PC-9 (cell line): Measurements from ENCODE around the gene SLC22A2. TPM values are rescaled to one million over a fixed set of nuclear protein-coding genes. Genes with fewer than 3 reads are reported as not detected.

ENCODE experiments used
- BruUV-seq: library from RNA; stranded (reverse); fragments of 400-500 nt; replicated peaks from 2 replicates; lab custom pipeline; 2021; lab: Mats Ljungman, UMichigan
- CTCF ChIA-PET: fragments of 300-600 bp; sonication (Branson Sonifier 250); formaldehyde crosslinking; loops from one replicate; lab custom pipeline; 2022; ENCODE audit warnings: antibody characterized with exemption; lab: Charles Lee
- POLR2A ChIA-PET: fragments of 300-600 bp; sonication (Branson Sonifier 250); formaldehyde crosslinking; loops from one replicate; lab custom pipeline; 2022; ENCODE audit warnings: antibody characterized with exemption; ENCODE audit not compliant: unreplicated experiment; lab: Charles Lee
- DNase-seq, 2 experiments: peaks; one replicate each; pipeline versions ENCODE4 v3.0.0 to v3.0.0-alpha.2; 2015 to 2022; ENCODE audit warnings: mixed read lengths in 1 of 2
- H2AFZ ChIP-seq: fragments of 200-600 bp; sonication (generic); 2 replicates; pipeline ENCODE4 v1.8.1; 2017; ENCODE audit warnings: antibody characterized with exemption
- H3F3A ChIP-seq: fragments of 200-600 bp; sonication (generic); 2 replicates; pipeline ENCODE4 v1.8.1; 2017; ENCODE audit warnings: antibody characterized with exemption, mild to moderate bottlenecking, low read depth; ENCODE audit not compliant: insufficient read depth
- H3K27ac ChIP-seq: fragments of 200-600 bp; sonication (generic); 2 replicates; pipeline ENCODE4 v1.6.1; 2016; ENCODE audit warnings: mixed run types
- H3K27me3 ChIP-seq: fragments of 200-600 bp; sonication (generic); 2 replicates; pipeline ENCODE4 v1.6.1; 2016; ENCODE audit warnings: low read depth, mixed run types; ENCODE audit not compliant: insufficient read depth
- H3K36me3 ChIP-seq: fragments of 200-600 bp; sonication (generic); 2 replicates; pipeline ENCODE4 v1.6.1; 2016; ENCODE audit warnings: low read depth, mixed run types
- H3K4me1 ChIP-seq: fragments of 200-600 bp; sonication (generic); replicated peaks from 2 replicates; pipeline ENCODE4 v1.6.1; 2016; ENCODE audit warnings: mixed run types; ENCODE audit not compliant: insufficient read depth
- H3K4me2 ChIP-seq: fragments of 200-600 bp; sonication (generic); 2 replicates; pipeline ENCODE4 v1.6.1; 2017; ENCODE audit warnings: mixed run types
- H3K4me3 ChIP-seq: fragments of 200-600 bp; sonication (generic); 2 replicates; pipeline ENCODE4 v1.6.1; 2016; ENCODE audit warnings: mixed run types
- H3K79me2 ChIP-seq: fragments of 200-600 bp; sonication (generic); 2 replicates; pipeline ENCODE4 v1.6.1; 2017; ENCODE audit warnings: low read depth, mixed run types
- H3K9me2 ChIP-seq: fragments of 200-600 bp; sonication (generic); 2 replicates; pipeline ENCODE4 v1.8.1; 2017; ENCODE audit warnings: mild to moderate bottlenecking; ENCODE audit not compliant: insufficient read depth
- H3K9me3 ChIP-seq: fragments of 200-600 bp; sonication (generic); 2 replicates; pipeline ENCODE4 v1.8.1; 2016; ENCODE audit warnings: low read depth; ENCODE audit not compliant: insufficient read depth
- H4K20me1 ChIP-seq: fragments of 200-600 bp; sonication (generic); 2 replicates; pipeline ENCODE4 v1.8.1; 2017; ENCODE audit not compliant: insufficient read depth
- CTCF ChIP-seq: fragments of 200-600 bp; sonication (generic); conservative IDR thresholded peaks from 2 replicates; pipeline ENCODE4 v1.6.1; 2017; ENCODE audit warnings: mixed run types, antibody characterized with exemption, mild to moderate bottlenecking, moderate library complexity
- EZH2 ChIP-seq: fragments of 200-600 bp; sonication (generic); IDR thresholded peaks from 2 replicates; pipeline ENCODE4 v1.8.0; 2017; ENCODE audit warnings: antibody characterized with exemption, low read depth
- intact Hi-C: fragments of 100-400 bp; cut with micrococcal nuclease; formaldehyde crosslinking; loops from one replicate; pipeline ENCODE4 v1.10.0; 2022; ENCODE audit not compliant: unreplicated experiment
- total RNA-seq: library from RNA; stranded (reverse); gene quantifications from 2 replicates; pipeline ENCODE4 v1.2.3, GENCODE V29; 2021

The SLC22A2 gene
- total RNA-seq, 1 experiment from 2014 or later = not detected

- no peaks in the 10 kb centered on the region for H3K9me3 ChIP-seq
- CTCF ChIA-PET = no interaction called here
- intact Hi-C loops = no loop called here
- H3K36me3 ChIP-seq = no peaks in the 10 kb centered on the region
- H3K9me2 ChIP-seq = no peaks in the 10 kb centered on the region
- H3K79me2 ChIP-seq = no peaks in the 10 kb centered on the region
- H4K20me1 ChIP-seq = no peaks in the 10 kb centered on the region
- no peak overlapping the region for H3K4me3 ChIP-seq
- peaks cover 25% of the 10 kb centered on the region for H3K4me1 ChIP-seq
- BruUV-seq = no TSS peak
- peaks cover 5% of the 10 kb centered on the region; the same call in 1 of the 2 replicates for H3F3A ChIP-seq
- H2AFZ ChIP-seq = no peak overlapping the region
- no peak overlapping the region for H3K4me2 ChIP-seq
- TF ChIP-seq CTCF (no peak), EZH2 (no peak)
- POLR2A ChIA-PET = no interaction called here
- no peak overlapping the region for H3K27ac ChIP-seq
- DNase-seq = no peak
- no peaks in the 10 kb centered on the region for H3K27me3 ChIP-seq
Observed at GRCh38 chr6:160249671-160250070, 8.9 kb downstream of the SLC22A2 start.

- no peak overlapping the region for H3K4me3 ChIP-seq
- H3K79me2 ChIP-seq = no peaks in the 10 kb centered on the region
- BruUV-seq = no TSS peak
- TF ChIP-seq CTCF (no peak), EZH2 (no peak)
- H3K4me2 ChIP-seq = peak overlapping the region; percentile 32
- ChIA-PET POLR2A (no interaction called here), CTCF (no interaction called here)
- no peaks in the 10 kb centered on the region for H3K27me3 ChIP-seq
- H3K9me3 ChIP-seq = no peaks in the 10 kb centered on the region; the same call in 1 of the 2 replicates
- H3F3A ChIP-seq = no peaks in the 10 kb centered on the region
- no peak for DNase-seq
- 0 out of 2 replicates have a peak overlapping the region, but pooled peaks have one; percentile 22 for H2AFZ ChIP-seq
- peaks cover 20% of the 10 kb centered on the region for H3K4me1 ChIP-seq
- no peaks in the 10 kb centered on the region for H4K20me1 ChIP-seq
- peak overlapping the region; percentile 52 for H3K27ac ChIP-seq
- H3K9me2 ChIP-seq = no peaks in the 10 kb centered on the region
- intact Hi-C loops = no loop called here
- no peaks in the 10 kb centered on the region for H3K36me3 ChIP-seq
Observed at GRCh38 chr6:160248538-160248937, 10.1 kb downstream of the SLC22A2 start.

GRCh38 chr6:160247457-160247883 lies 11.2 kb downstream of the SLC22A2 start:
- intact Hi-C loops = no loop called here
- Histone ChIP-seq H3K9me3 (no peaks in the 10 kb centered on the region; the same call in 1 of the 2 replicates), H3K27me3 (no peaks in the 10 kb centered on the region), H3K27ac (no peak overlapping the region), H3K79me2 (no peaks in the 10 kb centered on the region), H2AFZ (no peak overlapping the region), H3F3A (no peaks in the 10 kb centered on the region), H3K36me3 (no peaks in the 10 kb centered on the region), H3K4me2 (no peak overlapping the region), H3K9me2 (no peaks in the 10 kb centered on the region), H3K4me1 (peaks cover 20% of the 10 kb centered on the region), H3K4me3 (no peak overlapping the region), H4K20me1 (no peaks in the 10 kb centered on the region)
- no TSS peak for BruUV-seq
- TF ChIP-seq CTCF (no peak), EZH2 (no peak)
- DNase-seq = no peak
- ChIA-PET POLR2A (no interaction called here), CTCF (no interaction called here)
